ENCODE measurements around the gene ACAN. TPM values are rescaled to one million over a fixed set of nuclear protein-coding genes. Genes with fewer than 3 reads are reported as not detected.

Gene ACAN
- polyA plus RNA-seq, 4 donors: 0.09 to 0.27 TPM; not detected in 2

GRCh38 chr15:88866295-88866881, 63.2 kb downstream of the ACAN start:
- H3K4me3 ChIP-seq (ENCODE audit: low read depth in 1 of 3, low read length in 3 of 3): no peak overlapping the region
- no peaks in the 10 kb centered on the region for H3K36me3 ChIP-seq (ENCODE audit: control insufficient read depth in 3 of 3, insufficient read depth in 2 of 3, low read depth in 1 of 3, low read length in 3 of 3)
- H3K27ac ChIP-seq (ENCODE audit: low read depth in 1 of 3, low read length in 2 of 3): no peak overlapping the region
- no peaks in the 10 kb centered on the region for H3K4me1 ChIP-seq (ENCODE audit: control insufficient read depth in 3 of 3, insufficient read depth in 2 of 3, low read depth in 1 of 3, low read length in 2 of 3)
- peaks cover 0 to 6% (median 0%) of the 10 kb centered on the region in 3 donors for H3K27me3 ChIP-seq (ENCODE audit: control insufficient read depth in 3 of 3, insufficient read depth in 3 of 3, low read length in 3 of 3)
- 87 to 91% (median 89%) methylated on average over 10 of the region's 10 CpGs for WGBS, 3 donors
- FAIRE-seq: no peak
- H3K9me3 ChIP-seq (ENCODE audit: control insufficient read depth in 2 of 2, insufficient read depth in 1 of 2, low read depth in 1 of 2, low read length in 1 of 2): no peaks in the 10 kb centered on the region
- DNase-seq: no peak

DNA sequence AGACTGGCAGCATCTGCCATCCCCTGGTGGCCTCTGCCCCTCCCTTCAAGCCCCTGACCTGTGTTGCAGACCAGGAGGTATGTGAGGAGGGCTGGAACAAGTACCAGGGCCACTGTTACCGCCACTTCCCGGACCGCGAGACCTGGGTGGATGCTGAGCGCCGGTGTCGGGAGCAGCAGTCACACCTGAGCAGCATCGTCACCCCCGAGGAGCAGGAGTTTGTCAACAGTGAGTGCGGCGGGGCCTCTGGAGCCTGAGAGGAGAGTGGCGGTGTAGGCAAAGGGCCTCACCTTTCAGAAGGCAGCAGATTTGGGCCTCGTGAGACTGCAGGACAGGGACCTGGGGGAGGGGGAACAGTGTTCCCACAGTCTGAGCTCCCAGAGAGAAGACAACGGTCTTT, 68.1 kb downstream of the ACAN start:
- no peak overlapping the region for H3K4me3 ChIP-seq (ENCODE audit: low read depth in 1 of 3, low read length in 3 of 3)
- no peaks in the 10 kb centered on the region for H3K9me3 ChIP-seq (ENCODE audit: control insufficient read depth in 2 of 2, insufficient read depth in 1 of 2, low read depth in 1 of 2, low read length in 1 of 2)
- DNase-seq: no peak
- no peaks in the 10 kb centered on the region for H3K4me1 ChIP-seq (ENCODE audit: control insufficient read depth in 3 of 3, insufficient read depth in 2 of 3, low read depth in 1 of 3, low read length in 2 of 3)
- no peaks in the 10 kb centered on the region for H3K36me3 ChIP-seq (ENCODE audit: control insufficient read depth in 3 of 3, insufficient read depth in 2 of 3, low read depth in 1 of 3, low read length in 3 of 3)
- peaks cover 0 to 14% (median 0%) of the 10 kb centered on the region in 3 donors for H3K27me3 ChIP-seq (ENCODE audit: control insufficient read depth in 3 of 3, insufficient read depth in 3 of 3, low read length in 3 of 3)
- H3K27ac ChIP-seq (ENCODE audit: low read depth in 1 of 3, low read length in 2 of 3): no peak overlapping the region
- 66 to 75% (median 74%) methylated on average over 13 to 14 of the region's 14 CpGs for WGBS, 3 donors
- FAIRE-seq: no peak

GRCh38 chr15:88872106-88872505, 68.9 kb downstream of the ACAN start:
- no peaks in the 10 kb centered on the region for H3K4me1 ChIP-seq (ENCODE audit: control insufficient read depth in 3 of 3, insufficient read depth in 2 of 3, low read depth in 1 of 3, low read length in 2 of 3)
- no peak overlapping the region for H3K27ac ChIP-seq (ENCODE audit: low read depth in 1 of 3, low read length in 2 of 3)
- no peaks in the 10 kb centered on the region for H3K36me3 ChIP-seq (ENCODE audit: control insufficient read depth in 3 of 3, insufficient read depth in 2 of 3, low read depth in 1 of 3, low read length in 3 of 3)
- no peaks in the 10 kb centered on the region for H3K9me3 ChIP-seq (ENCODE audit: control insufficient read depth in 2 of 2, insufficient read depth in 1 of 2, low read depth in 1 of 2, low read length in 1 of 2)
- WGBS, 3 donors: 57 to 63% (median 63%) methylated on average over 6 of the region's 6 CpGs
- DNase-seq (no peak), FAIRE-seq (no peak)
- H3K4me3 ChIP-seq (ENCODE audit: low read depth in 1 of 3, low read length in 3 of 3): no peak overlapping the region
- peaks cover 0 to 13% (median 0%) of the 10 kb centered on the region in 3 donors for H3K27me3 ChIP-seq (ENCODE audit: control insufficient read depth in 3 of 3, insufficient read depth in 3 of 3, low read length in 3 of 3)

- no peak for DNase-seq
- no peak overlapping the region for H3K4me3 ChIP-seq (ENCODE audit: low read depth in 1 of 3, low read length in 3 of 3)
- no peaks in the 10 kb centered on the region for H3K36me3 ChIP-seq (ENCODE audit: control insufficient read depth in 3 of 3, insufficient read depth in 2 of 3, low read depth in 1 of 3, low read length in 3 of 3)
- no peaks in the 10 kb centered on the region for H3K4me1 ChIP-seq (ENCODE audit: control insufficient read depth in 3 of 3, insufficient read depth in 2 of 3, low read depth in 1 of 3, low read length in 2 of 3)
- WGBS, 3 donors: 49 to 70% (median 51%) methylated on average over 9 of the region's 9 CpGs
- no peak for FAIRE-seq
- no peaks in the 10 kb centered on the region for H3K9me3 ChIP-seq (ENCODE audit: control insufficient read depth in 2 of 2, insufficient read depth in 1 of 2, low read depth in 1 of 2, low read length in 1 of 2)
- H3K27me3 ChIP-seq (ENCODE audit: control insufficient read depth in 3 of 3, insufficient read depth in 3 of 3, low read length in 3 of 3): peaks cover 0 to 13% (median 0%) of the 10 kb centered on the region in 3 donors
- H3K27ac ChIP-seq (ENCODE audit: low read depth in 1 of 3, low read length in 2 of 3): no peak overlapping the region
These were observed 69.5 kb downstream of the ACAN start for GRCh38 chr15:88872706-88873105.

- Histone ChIP-seq H3K27ac (ENCODE audit: low read depth in 1 of 3, low read length in 2 of 3) (no peak overlapping the region), H3K4me3 (ENCODE audit: low read depth in 1 of 3, low read length in 3 of 3) (no peak overlapping the region), H3K4me1 (ENCODE audit: control insufficient read depth in 3 of 3, insufficient read depth in 2 of 3, low read depth in 1 of 3, low read length in 2 of 3) (no peaks in the 10 kb centered on the region), H3K27me3 (ENCODE audit: control insufficient read depth in 3 of 3, insufficient read depth in 3 of 3, low read length in 3 of 3) (peaks cover 0 to 13% (median 0%) of the 10 kb centered on the region in 3 donors), H3K9me3 (ENCODE audit: control insufficient read depth in 2 of 2, insufficient read depth in 1 of 2, low read depth in 1 of 2, low read length in 1 of 2) (no peaks in the 10 kb centered on the region), H3K36me3 (ENCODE audit: control insufficient read depth in 3 of 3, insufficient read depth in 2 of 3, low read depth in 1 of 3, low read length in 3 of 3) (no peaks in the 10 kb centered on the region)
- FAIRE-seq: no peak
- WGBS, 3 donors: 82 to 90% (median 87%) methylated on average over 13 of the region's 13 CpGs
- DNase-seq: no peak
These were observed 70.5 kb downstream of the ACAN start for GRCh38 chr15:88873786-88874185.

- Histone ChIP-seq H3K27ac (ENCODE audit: low read depth in 1 of 3, low read length in 2 of 3) (no peak overlapping the region), H3K4me3 (ENCODE audit: low read depth in 1 of 3, low read length in 3 of 3) (no peak overlapping the region), H3K27me3 (ENCODE audit: control insufficient read depth in 3 of 3, insufficient read depth in 3 of 3, low read length in 3 of 3) (peaks cover 0 to 13% (median 0%) of the 10 kb centered on the region in 3 donors), H3K36me3 (ENCODE audit: control insufficient read depth in 3 of 3, insufficient read depth in 2 of 3, low read depth in 1 of 3, low read length in 3 of 3) (no peaks in the 10 kb centered on the region), H3K9me3 (ENCODE audit: control insufficient read depth in 2 of 2, insufficient read depth in 1 of 2, low read depth in 1 of 2, low read length in 1 of 2) (no peaks in the 10 kb centered on the region), H3K4me1 (ENCODE audit: control insufficient read depth in 3 of 3, insufficient read depth in 2 of 3, low read depth in 1 of 3, low read length in 2 of 3) (no peaks in the 10 kb centered on the region)
- DNase-seq: no peak
- FAIRE-seq: no peak
- 73 to 81% (median 78%) methylated on average over 15 of the region's 15 CpGs for WGBS, 3 donors
These were observed 71.0 kb downstream of the ACAN start for GRCh38 chr15:88874275-88874674.

DNA sequence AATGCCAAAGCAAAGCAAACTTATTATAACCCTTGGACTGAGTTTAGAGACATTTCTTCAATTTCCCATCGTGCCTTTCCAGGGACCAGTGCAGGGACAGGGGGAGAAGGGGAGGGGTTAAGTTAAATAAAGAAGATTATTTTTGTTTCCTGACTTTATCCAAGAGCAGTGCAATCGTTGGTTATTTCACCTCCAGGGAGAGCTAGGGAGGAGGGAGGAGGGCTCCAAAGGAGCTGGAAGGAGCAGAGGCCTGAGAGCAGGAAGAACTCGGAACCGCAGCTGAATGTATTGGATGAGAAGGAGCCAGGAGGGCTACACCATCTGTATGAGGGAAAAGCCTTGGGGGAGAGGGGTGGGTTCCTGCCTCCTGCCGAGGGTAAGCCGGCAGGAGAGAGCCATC, 71.4 kb downstream of the ACAN start:
- peaks cover 0 to 13% (median 0%) of the 10 kb centered on the region in 3 donors for H3K27me3 ChIP-seq (ENCODE audit: control insufficient read depth in 3 of 3, insufficient read depth in 3 of 3, low read length in 3 of 3)
- H3K4me1 ChIP-seq (ENCODE audit: control insufficient read depth in 3 of 3, insufficient read depth in 2 of 3, low read depth in 1 of 3, low read length in 2 of 3): no peaks in the 10 kb centered on the region
- no peaks in the 10 kb centered on the region for H3K9me3 ChIP-seq (ENCODE audit: control insufficient read depth in 2 of 2, insufficient read depth in 1 of 2, low read depth in 1 of 2, low read length in 1 of 2)
- FAIRE-seq (no peak), DNase-seq (no peak)
- no peak overlapping the region for H3K27ac ChIP-seq (ENCODE audit: low read depth in 1 of 3, low read length in 2 of 3)
- WGBS, 3 donors: 24 to 39% (median 36%) methylated on average over 6 of the region's 6 CpGs
- no peaks in the 10 kb centered on the region for H3K36me3 ChIP-seq (ENCODE audit: control insufficient read depth in 3 of 3, insufficient read depth in 2 of 3, low read depth in 1 of 3, low read length in 3 of 3)
- no peak overlapping the region for H3K4me3 ChIP-seq (ENCODE audit: low read depth in 1 of 3, low read length in 3 of 3)

- WGBS, 3 donors: 75 to 84% (median 78%) methylated on average over 10 of the region's 10 CpGs
- Histone ChIP-seq H3K27me3 (ENCODE audit: control insufficient read depth in 3 of 3, insufficient read depth in 3 of 3, low read length in 3 of 3) (peaks cover 0 to 6% (median 0%) of the 10 kb centered on the region in 3 donors), H3K27ac (ENCODE audit: low read depth in 1 of 3, low read length in 2 of 3) (no peak overlapping the region), H3K9me3 (ENCODE audit: control insufficient read depth in 2 of 2, insufficient read depth in 1 of 2, low read depth in 1 of 2, low read length in 1 of 2) (no peaks in the 10 kb centered on the region), H3K4me3 (ENCODE audit: low read depth in 1 of 3, low read length in 3 of 3) (no peak overlapping the region), H3K36me3 (ENCODE audit: control insufficient read depth in 3 of 3, insufficient read depth in 2 of 3, low read depth in 1 of 3, low read length in 3 of 3) (peaks cover 0 to 2% (median 0%) of the 10 kb centered on the region in 3 donors), H3K4me1 (ENCODE audit: control insufficient read depth in 3 of 3, insufficient read depth in 2 of 3, low read depth in 1 of 3, low read length in 2 of 3) (no peaks in the 10 kb centered on the region)
- FAIRE-seq (no peak), DNase-seq (no peak)
These were observed 73.3 kb downstream of the ACAN start for GRCh38 chr15:88876573-88876972.

- Histone ChIP-seq H3K27ac (ENCODE audit: low read depth in 1 of 3, low read length in 2 of 3) (no peak overlapping the region), H3K4me1 (ENCODE audit: control insufficient read depth in 3 of 3, insufficient read depth in 2 of 3, low read depth in 1 of 3, low read length in 2 of 3) (no peaks in the 10 kb centered on the region), H3K36me3 (ENCODE audit: control insufficient read depth in 3 of 3, insufficient read depth in 2 of 3, low read depth in 1 of 3, low read length in 3 of 3) (peaks cover 0 to 2% (median 0%) of the 10 kb centered on the region in 3 donors), H3K9me3 (ENCODE audit: control insufficient read depth in 2 of 2, insufficient read depth in 1 of 2, low read depth in 1 of 2, low read length in 1 of 2) (no peaks in the 10 kb centered on the region), H3K27me3 (ENCODE audit: control insufficient read depth in 3 of 3, insufficient read depth in 3 of 3, low read length in 3 of 3) (peaks cover 0 to 4% (median 0%) of the 10 kb centered on the region in 3 donors), H3K4me3 (ENCODE audit: low read depth in 1 of 3, low read length in 3 of 3) (no peak overlapping the region)
- no peak for DNase-seq
- WGBS, 3 donors: 86 to 94% (median 92%) methylated on average over 11 of the region's 11 CpGs
- no peak for FAIRE-seq
These were observed 74.2 kb downstream of the ACAN start for GRCh38 chr15:88877415-88877814.

All from small intestine (tissue), 7 donors.